DLD1 (cell line): ENCODE results near the gene SLC43A3.

Experiments
- in situ Hi-C: cut with HindIII; loops from 2 replicates; pipeline ENCODE4 v1.10.0; 2017; ENCODE audit warnings: low sequenced_read_pairs

The SLC43A3 gene

GRCh38 chr11:57360991-57361390 is 65.9 kb downstream of the SLC43A3 start:
- in situ Hi-C loops, result no loop called here

GRCh38 chr11:57359896-57360690 is 66.8 kb downstream of the SLC43A3 start:
- in situ Hi-C loops, result no loop called here

- in situ Hi-C loops, result no loop called here
Measured at GRCh38 chr11:57359396-57359795, 67.5 kb downstream of the SLC43A3 start.

GRCh38 chr11:57358991-57359390 is 67.9 kb downstream of the SLC43A3 start:
- in situ Hi-C loops, result no loop called here

GRCh38 chr11:57358543-57358961 is 68.4 kb downstream of the SLC43A3 start:
- in situ Hi-C loops, result no loop called here

- in situ Hi-C loops, result no loop called here
Measured at GRCh38 chr11:57357856-57358255, 69.1 kb downstream of the SLC43A3 start.

GRCh38 chr11:57357310-57357709 is 69.6 kb downstream of the SLC43A3 start:
- in situ Hi-C loops, result no loop called here
